C4-2B (cell line): ENCODE results near the gene IL13RA2.

ENCODE experiments used
- H3K27ac ChIP-seq: fragments of 450-650 bp; 2 replicates; pipeline ENCODE4 v1.5.1; 2017
- CTCF ChIP-seq: fragments of 450-650 bp; conservative IDR thresholded peaks from 2 replicates; pipeline ENCODE4 v1.5.1; 2017; ENCODE audit warnings: mild to moderate bottlenecking
- ZFX ChIP-seq: fragments of 450-650 bp; IDR thresholded peaks from 2 replicates; pipeline ENCODE4 v1.6.1; 2017

The IL13RA2 gene

GRCh38 chrX:114964374-114964773 lies 53.0 kb downstream of the IL13RA2 start:
- TF ChIP-seq CTCF (no peak), ZFX (no peak)
- no peak overlapping the region for H3K27ac ChIP-seq

- TF ChIP-seq CTCF, result no peak
- TF ChIP-seq ZFX, result no peak
- no peak overlapping the region for H3K27ac ChIP-seq
These were observed 55.2 kb downstream of the IL13RA2 start for GRCh38 chrX:114962209-114962608.

- no peak overlapping the region for H3K27ac ChIP-seq
- peak; percentile 56 for TF ChIP-seq CTCF
- TF ChIP-seq ZFX, result no peak
These were observed 57.7 kb downstream of the IL13RA2 start for GRCh38 chrX:114959729-114960128.
